Measurements from ENCODE around the gene RNF141.

The RNF141 gene

DNA sequence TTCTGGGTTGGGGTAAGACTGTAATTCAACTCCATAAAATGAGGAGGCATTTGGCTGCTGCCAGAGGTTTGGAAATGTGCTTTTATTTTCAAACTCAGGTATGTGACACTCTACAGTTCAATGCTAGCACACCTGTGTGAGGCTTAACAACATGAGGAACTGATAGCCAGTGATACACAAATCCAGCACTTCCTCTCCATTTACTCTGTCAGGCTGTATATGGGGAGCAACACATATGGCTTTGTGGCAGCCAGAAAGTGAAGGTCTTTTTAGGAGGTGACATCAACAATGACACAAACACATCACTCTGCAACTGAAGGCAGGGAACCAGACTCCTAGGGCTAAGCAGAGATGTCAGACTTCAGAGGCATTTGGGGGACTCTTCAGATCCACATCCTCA, 32.0 kb upstream of the RNF141 start:
- ChIA-PET CTCF (interaction anchor here (0.8 to 1.6 kb wide), 3 partner anchors 8 to 22 kb away, joined by 3 to 7 read pairs (median 3); no protein-coding TSS in a partner anchor), POLR2A (no interaction called here)
- TF ChIP-seq, protein P1, sequence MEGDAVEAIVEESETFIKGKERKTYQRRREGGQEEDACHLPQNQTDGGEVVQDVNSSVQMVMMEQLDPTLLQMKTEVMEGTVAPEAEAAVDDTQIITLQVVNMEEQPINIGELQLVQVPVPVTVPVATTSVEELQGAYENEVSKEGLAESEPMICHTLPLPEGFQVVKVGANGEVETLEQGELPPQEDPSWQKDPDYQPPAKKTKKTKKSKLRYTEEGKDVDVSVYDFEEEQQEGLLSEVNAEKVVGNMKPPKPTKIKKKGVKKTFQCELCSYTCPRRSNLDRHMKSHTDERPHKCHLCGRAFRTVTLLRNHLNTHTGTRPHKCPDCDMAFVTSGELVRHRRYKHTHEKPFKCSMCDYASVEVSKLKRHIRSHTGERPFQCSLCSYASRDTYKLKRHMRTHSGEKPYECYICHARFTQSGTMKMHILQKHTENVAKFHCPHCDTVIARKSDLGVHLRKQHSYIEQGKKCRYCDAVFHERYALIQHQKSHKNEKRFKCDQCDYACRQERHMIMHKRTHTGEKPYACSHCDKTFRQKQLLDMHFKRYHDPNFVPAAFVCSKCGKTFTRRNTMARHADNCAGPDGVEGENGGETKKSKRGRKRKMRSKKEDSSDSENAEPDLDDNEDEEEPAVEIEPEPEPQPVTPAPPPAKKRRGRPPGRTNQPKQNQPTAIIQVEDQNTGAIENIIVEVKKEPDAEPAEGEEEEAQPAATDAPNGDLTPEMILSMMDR (IDR thresholded peaks at IDR 0.05; ENCODE audit: control extremely low read depth, extremely low read depth, low read depth, missing control alignments): no peak
- DNase-seq (ENCODE audit: extremely low spot score): no peak

DNA sequence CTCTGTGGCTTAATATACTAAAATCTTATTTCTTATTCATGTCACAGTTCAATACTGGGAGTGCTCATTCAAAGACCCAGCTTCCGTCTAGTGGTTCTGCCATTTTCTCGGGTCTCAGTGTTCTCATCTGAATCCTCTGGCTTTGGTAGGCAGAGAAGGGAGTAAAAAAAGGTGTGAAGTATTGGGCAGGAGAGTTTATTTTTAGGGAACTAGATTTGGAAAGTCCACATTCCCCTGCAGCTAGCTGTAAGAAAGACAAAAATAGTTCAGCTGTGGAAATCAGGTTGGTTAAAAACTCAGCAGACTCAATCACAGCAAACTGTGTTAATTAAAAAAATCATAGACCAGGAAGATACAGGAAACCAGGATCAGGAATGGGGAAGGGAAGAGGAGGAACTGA, 31.5 kb upstream of the RNF141 start:
- no peak for DNase-seq (ENCODE audit: extremely low spot score)
- TF ChIP-seq, protein P1 (IDR thresholded peaks at IDR 0.05; ENCODE audit: control extremely low read depth, extremely low read depth, low read depth, missing control alignments): no peak
- ChIA-PET CTCF (interaction anchor here (0.8 to 2.5 kb wide), 5 partner anchors 12 to 42 kb away, joined by 3 to 7 read pairs (median 3); partner anchors contain the start of gene RNF141), POLR2A (no interaction called here)

DNA sequence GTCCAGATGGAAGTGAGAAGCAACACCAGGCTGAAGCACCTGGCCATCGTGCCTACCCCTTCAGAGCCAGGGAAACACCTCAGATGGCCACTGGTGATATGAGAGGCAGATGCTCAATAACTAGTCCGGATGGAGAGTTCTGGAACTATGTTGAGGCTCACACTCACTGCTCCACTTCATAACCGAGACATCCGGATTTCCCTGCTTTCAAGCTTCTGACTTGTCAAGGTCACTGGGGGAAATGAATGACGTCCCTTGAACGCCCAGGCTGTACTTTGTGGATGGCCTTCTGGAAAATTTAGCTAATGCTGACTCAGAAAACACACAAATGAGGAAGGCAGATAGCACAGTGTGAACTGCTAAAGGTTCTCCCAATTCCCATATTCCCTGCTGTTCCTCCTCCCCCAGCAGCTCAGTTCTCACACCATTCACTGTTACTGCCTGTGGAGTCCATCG, 27.5 kb upstream of the RNF141 start, which contains the start of gene LYVE1:
TSS of gene LYVE1 (minus strand) at position 180 of the 456 bp plus-strand sequence. CDS start at position 47, 133 bp downstream.
- ChIA-PET CTCF (interaction anchor here (0.8 to 1.4 kb wide), 3 partner anchors 9 to 361 kb away, joined by 3 to 4 read pairs (median 3); partner anchors contain the start of gene RNF141), POLR2A (no interaction called here)
- TF ChIP-seq, protein P1 (IDR thresholded peaks at IDR 0.05; ENCODE audit: control extremely low read depth, extremely low read depth, low read depth, missing control alignments): no peak
- DNase-seq (ENCODE audit: extremely low spot score): no peak

DNA sequence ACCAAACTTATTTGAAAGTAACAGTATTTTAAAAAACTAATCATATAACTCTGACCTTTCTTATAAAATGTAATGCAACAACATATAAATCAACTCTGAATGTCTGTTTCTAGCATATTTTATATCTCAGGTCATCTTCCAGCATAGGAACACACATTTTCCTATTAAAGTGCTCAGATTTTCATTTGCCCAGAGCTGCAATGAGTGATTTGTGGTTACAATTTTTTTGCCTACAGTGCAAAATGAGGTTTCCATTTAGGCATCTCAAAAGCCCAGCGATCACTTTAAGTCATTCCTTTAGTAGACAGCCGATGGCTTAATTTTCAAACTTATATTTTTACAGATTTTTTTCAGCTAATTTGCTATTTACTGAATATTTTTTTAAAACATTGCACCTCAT, 26.5 kb upstream of the RNF141 start:
- ChIA-PET POLR2A (no interaction called here), CTCF (no interaction called here)
- no peak for DNase-seq (ENCODE audit: extremely low spot score)
- TF ChIP-seq, protein P1 (IDR thresholded peaks at IDR 0.05; ENCODE audit: control extremely low read depth, extremely low read depth, low read depth, missing control alignments): no peak

DNA sequence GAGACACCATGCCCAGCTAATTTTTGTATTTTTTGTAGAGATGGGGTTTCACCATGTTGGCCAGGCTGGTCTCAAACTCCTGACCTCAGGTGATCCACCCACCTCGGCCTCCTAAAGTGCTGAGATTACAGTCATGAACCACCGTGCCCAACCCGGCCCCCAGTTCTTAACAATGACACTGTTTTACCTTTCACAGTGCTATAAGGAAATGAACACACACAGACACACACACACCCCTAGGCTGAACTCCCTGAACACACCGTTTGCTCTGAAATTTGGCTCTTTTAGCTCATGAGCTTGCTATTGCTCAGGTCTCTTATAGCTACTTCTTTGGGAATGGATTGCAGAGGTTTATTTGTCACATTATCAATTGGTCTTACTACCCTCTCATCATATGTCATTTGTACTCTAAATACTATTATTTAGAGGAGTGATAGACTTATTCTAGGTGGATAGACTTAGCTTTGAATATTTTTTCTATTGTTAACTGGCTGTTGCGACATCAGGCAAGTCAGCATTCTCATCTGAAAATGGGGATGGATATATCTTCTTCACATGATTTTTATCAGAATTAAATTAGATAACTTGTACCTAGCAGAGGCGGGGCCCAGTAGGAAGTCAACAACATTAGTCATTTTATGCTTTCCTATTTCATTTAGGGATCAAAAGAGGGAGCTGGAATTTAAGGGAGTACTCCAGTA, 25.4 kb upstream of the RNF141 start:
- no peak for DNase-seq (ENCODE audit: extremely low spot score)
- CTCF ChIA-PET: interaction anchor here (1.3 to 1.9 kb wide), 4 partner anchors 13 to 161 kb away, joined by 4 to 5 read pairs (median 4); no protein-coding TSS in a partner anchor
- TF ChIP-seq, protein P1 (IDR thresholded peaks at IDR 0.05; ENCODE audit: control extremely low read depth, extremely low read depth, low read depth, missing control alignments): no peak
- POLR2A ChIA-PET: no interaction called here

DNA sequence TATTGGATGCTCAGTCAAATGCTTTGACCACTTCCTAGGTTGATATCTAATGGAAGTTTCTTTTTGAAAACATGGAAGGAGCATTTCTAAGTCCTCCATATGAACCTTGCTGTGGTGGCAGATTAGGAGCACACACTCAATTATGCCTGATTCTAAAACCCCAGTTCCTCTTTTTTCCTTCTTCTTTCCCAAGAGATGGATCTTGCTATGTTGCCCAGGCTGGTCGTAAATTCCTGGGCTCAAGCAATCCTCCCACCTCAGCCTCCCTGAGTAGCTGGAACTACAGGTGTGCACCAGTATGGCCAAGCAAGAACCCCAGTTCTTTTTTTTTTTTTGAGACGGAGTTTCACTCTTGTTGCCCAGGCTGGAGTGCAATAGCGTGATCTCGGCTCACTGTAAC, 24.5 kb upstream of the RNF141 start:
- CTCF ChIA-PET: interaction anchor here (1.1 to 1.9 kb wide), 6 partner anchors 9 to 171 kb away, joined by 3 to 7 read pairs (median 4); no protein-coding TSS in a partner anchor
- DNase-seq (ENCODE audit: extremely low spot score): no peak
- POLR2A ChIA-PET: no interaction called here
- TF ChIP-seq, protein P1 (IDR thresholded peaks at IDR 0.05; ENCODE audit: control extremely low read depth, extremely low read depth, low read depth, missing control alignments): no peak

Data from GM10248 (cell line).